Left renal cortex interstitium (tissue), 4 donors: ENCODE measurements around the gene ECI2. TPM values are rescaled to one million over a fixed set of nuclear protein-coding genes. Genes with fewer than 3 reads are reported as not detected.
"Not testable (repeated sequence)": the region's sequence is repeated elsewhere in the genome, so short reads cannot be mapped to it uniquely, and the experiment has no call there.

ENCODE experiments used
- DNase-seq, 4 donors: peaks; one replicate each; pipeline ENCODE4 v3.0.0-alpha.2; 2013; ENCODE audit warnings: low read depth in 4 of 4, low spot score in 2 of 4, missing footprints in 1 of 4
- polyA plus RNA-seq, 4 donors: library from polyadenylated mRNA; unstranded; fragments of 120-200 nt; gene quantifications; one replicate each; pipeline ENCODE4 v1.2.1, GENCODE V29; 2013; ENCODE audit not compliant: insufficient read length in 4 of 4

Gene ECI2
- polyA plus RNA-seq, 4 donors: 84.3 to 125 (median 91.2) TPM

DNA sequence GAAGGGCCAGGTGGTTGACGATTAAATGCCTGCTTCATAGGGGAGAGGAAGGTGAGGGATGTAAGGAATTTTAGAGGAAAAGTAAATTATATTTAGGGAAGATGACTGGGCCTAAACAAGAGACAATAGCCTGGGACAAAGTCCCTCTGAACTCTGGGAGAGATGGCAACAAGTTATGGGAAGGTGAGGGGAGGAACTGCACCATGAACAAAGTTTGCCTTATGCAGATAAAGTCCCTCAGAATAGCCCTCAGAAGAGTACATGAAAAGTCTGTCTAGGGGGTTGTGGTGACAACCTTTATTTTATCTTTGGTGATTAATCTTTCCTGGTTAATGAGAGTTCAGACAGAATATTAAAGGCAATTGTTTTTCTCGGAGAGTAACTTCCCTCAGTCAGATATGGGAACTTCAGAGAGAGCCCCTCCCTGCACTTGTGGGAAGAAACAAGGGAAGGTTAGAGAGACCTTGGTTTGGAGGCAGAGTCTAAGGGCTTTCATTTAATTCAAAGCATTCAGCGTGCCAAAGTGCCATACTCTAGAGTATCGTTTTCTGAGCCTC is 29.3 kb downstream of the ECI2 start:
- no peak for DNase-seq

- no peak for DNase-seq
Observed at GRCh38 chr6:4103929-4104328, 31.4 kb downstream of the ECI2 start.

DNA sequence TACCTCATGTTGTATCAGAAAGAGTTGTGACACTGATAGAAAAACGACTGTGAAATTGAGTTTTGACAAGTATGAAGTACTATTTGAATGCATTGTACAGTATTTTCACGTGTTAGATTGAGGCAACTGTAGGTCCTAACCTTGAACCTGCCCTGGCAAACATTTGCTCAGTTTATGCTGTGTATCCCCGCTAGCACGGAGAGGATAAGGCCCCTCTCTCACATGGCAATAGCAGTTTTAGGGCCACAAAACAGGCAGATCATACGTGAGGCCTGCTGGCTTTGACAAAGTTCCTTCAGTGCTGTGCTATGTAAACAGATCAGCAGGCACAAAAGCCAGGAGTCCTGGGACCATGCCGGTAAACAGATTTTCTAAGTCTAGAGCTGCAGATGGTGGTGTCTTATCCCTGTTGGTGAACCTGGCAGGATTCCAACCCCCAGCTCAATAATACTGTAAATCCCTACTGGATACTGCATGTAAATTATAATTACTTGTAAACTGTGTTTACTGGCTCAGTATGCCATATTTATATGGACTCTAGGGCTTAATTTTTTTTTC is 32.6 kb downstream of the ECI2 start:
- DNase-seq: no peak

GRCh38 chr6:4101298-4101697 is 34.1 kb downstream of the ECI2 start:
- no peak for DNase-seq

DNA sequence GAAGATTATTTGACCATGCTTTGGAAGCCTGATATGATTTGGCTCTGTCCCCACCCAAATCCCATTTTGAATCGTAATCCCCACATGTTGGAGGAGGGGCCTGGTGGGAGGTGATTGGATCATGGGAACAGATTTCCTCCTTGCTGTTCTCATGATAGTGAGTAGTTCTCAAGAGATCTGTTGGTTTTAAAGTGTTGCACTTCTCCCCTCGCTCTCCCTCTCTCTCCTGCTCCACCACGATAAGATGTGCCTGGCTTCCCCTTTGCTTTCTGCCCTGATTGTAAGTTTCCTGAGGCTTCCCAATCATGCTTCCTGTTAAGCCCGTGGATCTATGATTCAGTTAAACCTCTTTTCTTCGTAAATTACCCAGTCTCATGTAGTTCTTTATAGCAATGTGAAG is 34.7 kb downstream of the ECI2 start:
- no peak for DNase-seq

DNA sequence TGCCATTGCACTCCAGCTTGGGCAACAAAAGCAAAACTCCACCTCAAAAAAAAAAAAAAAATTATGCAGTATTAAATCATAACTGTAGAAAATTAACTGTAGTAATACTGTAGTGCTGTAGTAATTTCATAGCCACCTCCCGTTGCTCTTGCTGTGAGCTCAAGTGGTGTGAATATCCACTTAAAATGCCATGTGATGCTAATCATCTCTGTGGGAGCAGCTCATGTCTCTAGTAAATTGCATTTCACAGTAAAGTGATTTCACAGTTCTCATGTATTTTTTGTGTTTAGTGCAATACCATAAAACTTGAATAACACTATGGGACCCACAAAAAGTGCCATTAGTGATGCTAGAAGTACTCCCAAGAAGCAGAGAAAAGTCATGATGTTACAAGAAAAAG is 42.1 kb downstream of the ECI2 start:
- no peak for DNase-seq

- DNase-seq: no peak
Observed at GRCh38 chr6:4091941-4092340, 43.4 kb downstream of the ECI2 start.

GRCh38 chr6:4090043-4090442 is 45.3 kb downstream of the ECI2 start:
- not testable (repeated sequence) for DNase-seq

DNA sequence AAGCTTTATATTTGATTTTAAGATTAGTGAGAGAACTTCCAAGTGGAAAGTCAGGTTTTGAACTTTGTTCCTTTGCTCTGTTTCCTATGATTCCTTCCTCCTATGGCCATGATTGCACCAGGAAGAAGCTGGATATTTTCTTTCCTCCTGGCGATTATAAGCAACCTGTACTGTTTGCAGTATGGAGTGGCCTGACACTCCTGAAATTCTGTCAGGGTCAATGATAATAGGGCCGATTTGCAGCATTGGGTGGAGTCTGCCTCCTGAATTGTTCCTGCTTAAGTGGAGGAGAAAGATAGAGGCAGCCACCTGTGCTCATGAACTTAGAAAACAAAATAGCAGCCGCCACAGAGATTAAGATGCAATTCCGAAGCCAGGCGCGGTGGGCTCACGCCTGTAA is 46.7 kb downstream of the ECI2 start:
- DNase-seq: no peak

DNA sequence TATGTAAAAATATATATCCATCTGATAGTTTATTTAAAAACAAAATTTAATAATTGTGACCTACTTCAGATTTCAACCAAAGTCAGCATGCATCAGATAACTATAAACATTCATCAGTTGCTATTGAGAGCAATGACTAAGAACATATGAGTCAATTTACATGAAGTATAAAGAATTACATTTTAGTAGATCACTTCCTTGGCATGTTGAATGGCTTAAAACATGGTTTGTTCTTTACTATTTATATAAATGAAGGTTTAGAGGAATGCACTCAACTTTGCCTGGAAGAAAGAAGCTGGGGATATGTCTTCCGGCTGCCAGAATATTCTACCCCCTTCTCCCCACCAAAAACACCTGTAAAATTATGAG is 50.1 kb downstream of the ECI2 start:
- DNase-seq: no peak

DNA sequence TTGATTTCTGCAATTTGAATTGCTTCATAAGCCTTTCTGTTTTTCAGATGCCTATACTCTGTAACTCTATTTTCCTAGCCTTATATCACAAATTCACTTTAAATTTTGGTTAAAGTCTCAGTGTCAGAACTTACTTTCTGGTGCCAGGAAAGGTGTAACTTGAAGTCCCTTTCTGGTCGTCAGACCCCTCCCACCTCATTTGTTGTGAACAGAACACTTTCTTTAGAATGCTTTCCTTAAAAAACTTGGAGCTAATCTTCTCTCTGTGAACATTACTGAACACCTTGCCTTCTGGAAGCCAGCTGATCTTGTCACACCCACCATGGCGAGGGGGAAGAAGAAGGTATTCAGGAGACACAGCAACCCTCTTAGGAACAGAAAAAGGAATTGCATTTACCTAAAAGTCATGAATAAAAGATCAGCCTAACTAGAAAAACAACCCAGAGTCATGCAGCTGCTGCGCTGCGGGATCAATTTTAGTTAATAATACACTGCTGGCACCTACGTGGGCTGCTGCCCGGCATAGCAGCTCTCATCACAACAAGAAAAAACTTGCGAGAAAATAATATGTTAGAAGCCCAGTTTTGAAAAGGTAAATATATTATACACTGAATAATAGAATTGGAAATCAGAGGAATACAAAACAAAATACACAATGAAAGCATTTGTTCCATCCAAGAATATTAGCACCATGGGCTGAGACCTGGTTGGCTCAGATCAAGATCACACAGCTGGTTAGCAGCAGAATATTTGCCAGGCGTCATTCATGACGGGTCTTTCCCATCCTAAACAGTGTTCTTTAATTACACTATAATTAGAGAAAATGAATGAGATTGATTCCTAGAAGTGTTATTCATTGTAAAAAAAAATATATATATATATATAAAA is 50.7 kb downstream of the ECI2 start:
- no peak for DNase-seq

DNA sequence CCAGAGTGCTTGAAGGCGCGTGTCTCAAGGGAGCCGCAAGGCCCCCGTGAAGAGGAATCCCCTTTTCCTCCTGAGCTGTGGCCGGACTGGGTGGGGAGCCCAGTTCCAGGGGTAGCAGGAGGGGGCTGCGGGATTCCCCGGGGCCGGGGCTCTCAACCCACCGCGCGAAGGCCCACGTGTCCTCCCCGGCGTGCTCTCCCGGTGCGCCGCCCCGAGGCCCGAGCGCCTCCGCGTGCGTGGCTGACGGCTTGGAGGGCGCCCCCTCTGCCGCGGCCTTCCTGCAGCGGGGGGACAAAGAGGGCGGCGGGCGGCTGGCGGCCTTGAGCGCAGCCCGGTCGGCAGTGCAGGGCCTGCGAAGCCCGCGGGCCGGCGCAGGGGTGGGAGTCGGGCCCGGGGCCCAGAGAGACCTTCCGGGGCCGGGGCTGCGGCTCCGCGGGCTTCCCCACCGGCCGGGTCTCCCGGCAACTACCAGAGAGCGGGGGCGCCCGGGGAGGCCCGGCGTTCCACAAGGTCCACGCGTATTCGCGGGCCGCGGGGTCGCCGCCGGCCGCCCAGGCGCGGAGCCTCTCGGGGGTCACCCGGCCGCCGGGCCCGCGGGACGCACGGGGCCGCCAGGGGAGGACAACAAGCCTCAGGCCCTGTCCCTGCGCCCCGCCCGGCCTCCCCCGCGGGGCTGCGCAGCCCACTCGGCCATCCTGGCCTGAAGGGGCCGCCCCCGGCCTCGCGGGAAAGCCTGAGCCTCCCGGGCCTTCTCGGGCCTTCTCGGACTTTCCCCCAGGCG is 56.5 kb downstream of the ECI2 start, which contains the start of gene FAM217A:
Gene FAM217A (minus strand): TSS at position 447 of the 781 bp plus-strand sequence. CDS start 1,723 bp downstream, outside the sequence.
- no peak for DNase-seq

GRCh38 chr6:4074478-4075235 is 60.7 kb downstream of the ECI2 start:
- DNase-seq: no peak

- no peak for DNase-seq
Observed at GRCh38 chr6:4071330-4071729, 64.0 kb downstream of the ECI2 start.

- no peak for DNase-seq
Observed at GRCh38 chr6:4069199-4069598, 66.2 kb downstream of the ECI2 start.

DNA sequence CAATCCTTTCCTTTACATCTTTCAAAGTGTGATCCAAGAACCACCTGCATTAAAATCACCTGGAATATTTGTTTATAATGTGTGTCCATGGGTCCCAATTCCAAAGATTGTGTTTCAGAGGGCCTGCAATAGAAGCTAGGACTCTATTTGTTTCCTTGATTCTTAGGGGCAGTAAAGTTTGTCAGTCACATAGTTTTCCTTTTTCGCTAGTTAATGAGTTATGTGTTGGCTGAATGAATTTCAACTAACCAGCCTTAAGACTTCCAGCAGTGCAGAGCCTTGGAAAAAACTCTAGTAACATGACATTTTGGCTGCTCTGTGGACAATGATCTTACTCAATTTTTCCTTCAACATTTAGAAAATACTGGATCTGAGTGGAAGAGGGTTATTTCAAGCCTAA is 67.7 kb downstream of the ECI2 start:
- no peak for DNase-seq

DNA sequence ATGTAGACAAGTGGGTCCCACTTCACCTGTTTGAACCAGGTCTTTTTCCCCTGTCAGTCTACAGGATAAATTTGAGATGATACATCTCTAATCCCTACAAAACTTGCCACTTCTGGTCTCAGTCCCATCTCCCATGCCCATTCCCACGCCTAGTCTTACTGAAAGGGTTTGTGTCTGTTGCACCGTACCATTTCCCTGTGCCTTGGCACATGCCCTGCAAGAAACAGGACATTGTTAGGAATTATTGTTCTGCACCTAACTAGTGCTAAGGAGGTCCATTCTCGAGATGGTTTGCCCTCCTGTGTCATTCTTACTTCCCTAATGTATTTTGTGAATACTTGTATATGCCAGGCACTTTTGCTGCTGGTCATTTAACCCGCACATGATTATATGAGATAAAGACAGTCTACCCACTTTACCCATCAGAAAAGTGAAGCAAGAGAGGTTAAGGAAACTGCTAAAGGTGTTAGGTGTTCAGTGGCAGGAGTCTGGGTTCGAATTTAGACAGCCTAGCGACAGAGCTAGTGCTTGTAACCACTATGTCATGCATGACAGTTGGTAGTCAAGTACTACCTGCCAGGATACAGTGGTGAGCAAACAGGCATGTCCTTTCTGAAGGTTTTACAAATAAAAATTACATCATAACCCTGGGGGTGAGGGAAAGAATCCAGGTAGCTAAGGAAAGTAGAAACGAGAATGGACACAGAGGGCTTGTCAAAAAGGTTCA is 69.2 kb downstream of the ECI2 start:
- DNase-seq: no peak
